ENCODE results near the gene THRA.
"Not testable (repeated sequence)": the region's sequence is repeated elsewhere in the genome, so short reads cannot be mapped to it uniquely, and the experiment has no call there.

The THRA gene

GRCh38 chr17:40112191-40112711, 49.5 kb downstream of the THRA start:
- in situ Hi-C loops (cut with MboI; ENCODE audit: low sequenced_read_pairs): no loop called here

- in situ Hi-C loops (cut with MboI; ENCODE audit: low sequenced_read_pairs): no loop called here
Observed at GRCh38 chr17:40112718-40113109, 49.9 kb downstream of the THRA start.

- in situ Hi-C loops (cut with MboI; ENCODE audit: low sequenced_read_pairs): no loop called here
Observed at GRCh38 chr17:40113110-40113906, 50.5 kb downstream of the THRA start.

- in situ Hi-C loops (cut with MboI; ENCODE audit: low sequenced_read_pairs): no loop called here
Observed at GRCh38 chr17:40113907-40114245, 51.1 kb downstream of the THRA start.

- in situ Hi-C loops (cut with MboI; ENCODE audit: low sequenced_read_pairs): no loop called here
Observed at GRCh38 chr17:40115101-40115436, 52.3 kb downstream of the THRA start.

GRCh38 chr17:40121181-40122135, 58.7 kb downstream of the THRA start, which contains the start of gene MSL1:
TSS of gene MSL1 (plus strand) at chr17:40121971. CDS start at chr17:40122613, 642 bp downstream.
- in situ Hi-C loops (cut with MboI; ENCODE audit: low sequenced_read_pairs): no loop called here

- in situ Hi-C loops (cut with MboI; ENCODE audit: low sequenced_read_pairs): no loop called here
Observed at GRCh38 chr17:40122136-40122998, 59.6 kb downstream of the THRA start.

GRCh38 chr17:40122999-40123810, 60.4 kb downstream of the THRA start:
- in situ Hi-C loops (cut with MboI; ENCODE audit: low sequenced_read_pairs): no loop called here

GRCh38 chr17:40123811-40124114, 61.0 kb downstream of the THRA start:
- in situ Hi-C loops (cut with MboI; ENCODE audit: low sequenced_read_pairs): no loop called here

GRCh38 chr17:40124279-40125141, 61.7 kb downstream of the THRA start:
- in situ Hi-C loops (cut with MboI; ENCODE audit: low sequenced_read_pairs): no loop called here

- in situ Hi-C loops (cut with MboI; ENCODE audit: low sequenced_read_pairs): no loop called here
Observed at GRCh38 chr17:40129498-40129897, 66.7 kb downstream of the THRA start.

GRCh38 chr17:40130352-40131042, 67.7 kb downstream of the THRA start:
- in situ Hi-C loops (cut with MboI; ENCODE audit: low sequenced_read_pairs): no loop called here

GRCh38 chr17:40134184-40134583, 71.4 kb downstream of the THRA start:
- in situ Hi-C loops (cut with MboI; ENCODE audit: low sequenced_read_pairs): no loop called here

- in situ Hi-C loops (cut with MboI; ENCODE audit: low sequenced_read_pairs): no loop called here
Observed at GRCh38 chr17:40135817-40136216, 73.1 kb downstream of the THRA start.

GRCh38 chr17:40139566-40140058, 76.8 kb downstream of the THRA start:
- in situ Hi-C loops (cut with MboI; ENCODE audit: low sequenced_read_pairs): no loop called here

GRCh38 chr17:40143166-40143565, 80.4 kb downstream of the THRA start:
- in situ Hi-C loops (cut with MboI; ENCODE audit: low sequenced_read_pairs): not testable (repeated sequence)

Measured in HL-60/S4 (cell line).